HG03196 (cell line): ENCODE measurements around the gene THOC7.

ENCODE experiments used
- ATAC-seq: cut with Tn5 transposase; IDR thresholded peaks from one replicate; pipeline ENCODE4 v1.9.1; 2021; ENCODE audit not compliant: unreplicated experiment

THOC7 gene

GRCh38 chr3:63863150-63864007 is at the start of gene THOC7, which contains the start of gene ATXN7:
TSS of gene THOC7 (minus strand) at chr3:63863805. CDS start at chr3:63863790, 15 bp downstream.
TSS of gene ATXN7 (plus strand) at chr3:63863867. CDS start at chr3:63912599, 48,732 bp downstream.
- peak; percentile 62 for ATAC-seq

DNA sequence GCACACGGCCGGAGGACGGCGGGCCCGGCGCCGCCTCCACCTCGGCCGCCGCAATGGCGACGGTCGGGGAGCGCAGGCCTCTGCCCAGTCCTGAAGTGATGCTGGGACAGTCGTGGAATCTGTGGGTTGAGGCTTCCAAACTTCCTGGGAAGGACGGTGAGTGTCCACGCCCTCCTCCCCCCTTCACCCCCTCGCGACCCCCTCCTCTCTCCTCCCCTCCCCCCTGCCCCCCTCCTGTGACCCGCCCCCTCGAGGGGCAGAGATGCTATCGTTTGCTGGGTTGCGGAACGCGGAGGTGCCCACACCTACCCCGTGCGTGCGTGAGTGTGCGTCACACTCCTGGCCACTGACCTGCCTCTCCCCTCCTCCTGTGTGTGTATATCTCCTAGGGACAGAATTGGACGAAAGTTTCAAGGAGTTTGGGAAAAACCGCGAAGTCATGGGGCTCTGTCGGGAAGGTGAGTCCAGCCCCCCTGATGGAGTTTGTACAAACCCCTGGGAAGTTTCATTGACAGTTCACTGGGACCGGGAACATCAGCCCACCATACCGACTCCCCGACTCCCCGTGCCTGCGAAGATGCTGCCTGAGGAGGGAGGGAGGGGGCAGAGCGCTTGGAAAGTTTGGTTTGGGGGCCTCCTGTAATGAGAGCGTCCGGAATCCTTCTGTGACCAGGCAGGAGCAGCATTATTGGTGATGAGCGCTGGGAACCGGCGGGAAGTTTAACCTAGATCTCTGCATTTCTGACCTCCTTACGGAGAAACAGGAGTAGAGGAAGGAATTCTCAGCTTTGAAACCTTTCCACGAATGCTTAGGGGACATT is 49.4 kb upstream of the THOC7 start:
- peak; percentile 13 for ATAC-seq

DNA sequence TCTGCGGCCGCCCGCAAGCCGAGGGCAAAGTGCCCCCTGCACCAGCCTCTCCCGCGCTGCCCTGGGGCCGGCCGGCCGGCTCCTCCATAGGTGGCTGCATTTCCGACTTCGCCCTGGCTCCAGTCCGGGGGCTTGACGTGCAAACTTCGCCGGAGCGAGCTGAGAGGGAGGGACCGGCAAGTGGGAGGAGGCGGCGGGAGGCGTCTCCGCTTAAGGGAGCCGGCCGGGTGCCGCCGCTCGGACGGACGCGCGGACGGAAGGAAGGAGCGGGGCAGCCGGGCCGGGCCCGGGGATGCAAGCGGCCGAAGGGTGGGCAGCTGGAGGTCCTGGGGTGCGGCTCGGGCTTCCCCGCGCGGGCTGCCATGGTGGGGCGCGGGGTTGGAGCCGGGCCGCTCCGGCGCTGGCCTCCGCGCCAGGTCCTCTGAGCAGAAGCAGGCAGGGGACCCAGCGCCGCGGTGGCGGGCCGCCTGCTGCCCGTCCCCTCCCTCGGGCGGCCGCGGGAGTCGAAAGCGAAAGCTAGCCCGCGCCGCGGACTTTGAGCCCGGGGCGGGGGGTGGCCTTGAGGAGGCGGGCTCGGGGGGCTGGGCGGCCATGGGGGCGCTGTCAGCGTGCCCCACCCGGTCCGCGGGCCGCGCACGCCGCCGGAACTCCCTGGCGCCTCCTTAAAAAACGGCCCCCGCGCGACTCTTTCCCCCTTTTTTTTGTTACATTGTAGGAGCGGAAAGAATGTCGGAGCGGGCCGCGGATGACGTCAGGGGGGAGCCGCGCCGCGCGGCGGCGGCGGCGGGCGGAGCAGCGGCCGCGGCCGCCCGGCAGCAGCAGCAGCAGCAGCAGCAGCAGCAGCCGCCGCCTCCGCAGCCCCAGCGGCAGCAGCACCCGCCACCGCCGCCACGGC is 48.5 kb upstream of the THOC7 start, which contains the start of gene SCAANT1:
SCAANT1 (minus strand) TSS at position 511 of the 895 bp plus-strand sequence.
- ATAC-seq: peak; percentile 86

DNA sequence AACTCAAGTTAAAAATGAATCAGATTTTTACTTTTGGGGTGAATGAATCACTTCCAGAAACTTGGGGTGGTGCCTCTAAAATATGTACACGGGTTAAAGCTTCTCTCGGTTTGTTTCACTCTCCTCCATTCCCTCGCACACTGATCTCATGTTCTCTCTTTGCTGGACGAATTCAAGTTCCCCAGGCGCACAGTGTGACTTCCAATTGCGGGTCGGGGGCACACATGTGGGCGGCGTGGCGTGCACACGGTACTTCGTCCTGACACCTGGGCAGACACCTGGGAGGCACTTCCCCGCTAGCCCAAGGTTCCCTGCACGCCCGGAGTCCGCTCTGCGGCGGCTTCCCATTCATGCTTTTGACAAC is 47.9 kb upstream of the THOC7 start:
- no peak for ATAC-seq

DNA sequence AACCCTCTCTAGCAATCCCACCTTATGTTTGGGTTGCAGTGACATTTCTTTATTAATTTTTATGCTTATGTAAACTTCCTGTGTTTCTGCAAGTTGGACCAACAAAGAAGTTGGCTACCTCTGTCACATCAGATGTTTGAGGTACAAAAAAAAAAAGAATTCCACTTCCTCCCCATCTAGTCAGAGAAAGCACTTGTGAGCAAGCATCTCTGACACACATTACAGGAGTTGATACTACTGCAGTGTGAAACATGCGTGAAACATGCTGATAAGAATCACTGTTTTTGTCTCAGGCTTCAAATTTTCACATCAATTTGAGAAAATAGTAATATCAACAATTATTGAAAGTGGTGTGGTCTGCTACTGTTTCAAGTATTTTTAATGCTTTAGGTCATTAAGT is 47.3 kb upstream of the THOC7 start:
- ATAC-seq: no peak

- ATAC-seq: no peak
Measured at GRCh38 chr3:63910001-63910400, 46.4 kb upstream of the THOC7 start.

GRCh38 chr3:63909431-63909830 is 45.8 kb upstream of the THOC7 start:
- ATAC-seq: no peak

DNA sequence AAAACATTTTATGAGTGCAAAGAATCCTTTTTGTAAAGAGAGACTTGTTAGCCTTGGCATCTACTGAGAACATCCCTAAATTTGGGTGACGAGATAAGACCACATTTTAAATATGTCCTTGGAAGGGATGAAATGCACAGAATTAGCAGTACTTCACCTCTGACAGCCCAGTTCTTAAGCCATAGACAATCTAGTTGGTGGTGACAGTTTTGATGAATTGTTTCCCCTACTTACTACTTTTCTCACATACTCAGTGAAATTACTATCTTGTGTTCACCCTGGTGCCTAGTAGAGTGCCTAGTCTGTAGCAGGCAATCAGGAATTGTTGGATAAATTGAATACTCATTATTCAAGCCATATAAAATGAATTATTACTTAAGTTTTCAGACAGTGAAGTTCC is 45.2 kb upstream of the THOC7 start:
- ATAC-seq: no peak

GRCh38 chr3:63908081-63908736 is 44.6 kb upstream of the THOC7 start:
- ATAC-seq: no peak

DNA sequence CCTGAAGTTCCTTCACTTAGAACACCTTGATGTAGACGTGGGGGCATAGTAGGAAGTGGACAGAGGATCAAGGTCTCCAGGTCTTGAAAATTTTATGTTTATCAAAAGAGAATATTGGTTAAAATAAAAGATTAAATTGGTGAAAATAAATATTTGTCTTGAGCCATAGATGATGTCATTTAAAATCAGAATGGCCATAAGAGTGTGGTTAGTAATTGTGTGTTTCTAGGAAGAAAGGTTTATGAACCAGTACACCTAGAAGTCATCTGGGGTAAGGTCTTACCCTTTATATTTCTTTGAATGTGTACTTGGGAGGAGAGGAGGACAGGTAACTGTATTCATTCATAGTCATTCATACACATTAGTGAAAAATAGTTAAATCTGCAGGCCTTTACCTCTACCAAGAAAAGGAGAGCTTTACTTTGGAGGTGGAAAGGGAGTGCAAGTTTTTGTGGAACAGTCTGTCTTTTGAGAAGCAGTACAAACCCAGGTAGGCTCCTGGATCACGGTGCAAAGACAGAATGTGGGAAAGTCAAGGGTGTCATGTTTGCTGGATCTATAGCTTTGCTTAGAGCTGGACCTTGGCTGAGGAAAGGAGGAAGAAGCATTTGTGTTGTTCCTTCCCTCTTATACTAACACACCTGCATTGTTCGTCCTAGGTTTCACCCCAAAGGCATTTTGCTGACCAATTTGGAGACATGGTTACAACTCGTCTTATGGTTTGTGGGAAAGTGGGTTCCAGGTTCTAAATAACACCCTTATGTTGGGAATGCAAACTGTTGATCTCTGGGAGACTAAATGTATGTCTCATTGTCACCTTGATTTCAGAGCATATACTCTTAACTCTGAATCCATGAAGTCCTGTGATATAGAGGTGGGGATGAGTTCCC is 42.4 kb upstream of the THOC7 start:
- no peak for ATAC-seq

- no peak for ATAC-seq
Measured at GRCh38 chr3:63900459-63900858, 36.9 kb upstream of the THOC7 start.

DNA sequence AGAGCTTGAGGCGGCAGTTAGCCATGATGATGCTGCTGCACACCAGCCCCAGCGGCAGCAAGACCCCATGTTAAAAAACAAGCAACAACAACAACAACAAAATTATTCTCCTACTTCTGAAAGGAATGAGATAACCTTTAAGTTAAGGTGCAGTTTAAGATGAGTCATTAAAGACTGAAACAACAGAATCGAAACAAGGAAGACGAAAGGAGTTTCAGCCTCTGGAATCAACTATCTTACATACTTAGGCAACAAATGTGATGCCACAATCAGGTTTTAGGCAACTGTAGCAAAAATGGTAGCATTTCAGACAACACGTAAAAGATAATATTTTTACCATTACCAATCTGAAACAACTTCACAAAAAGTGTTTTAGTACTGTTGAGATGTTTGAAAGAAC is 36.4 kb upstream of the THOC7 start:
- ATAC-seq: no peak

DNA sequence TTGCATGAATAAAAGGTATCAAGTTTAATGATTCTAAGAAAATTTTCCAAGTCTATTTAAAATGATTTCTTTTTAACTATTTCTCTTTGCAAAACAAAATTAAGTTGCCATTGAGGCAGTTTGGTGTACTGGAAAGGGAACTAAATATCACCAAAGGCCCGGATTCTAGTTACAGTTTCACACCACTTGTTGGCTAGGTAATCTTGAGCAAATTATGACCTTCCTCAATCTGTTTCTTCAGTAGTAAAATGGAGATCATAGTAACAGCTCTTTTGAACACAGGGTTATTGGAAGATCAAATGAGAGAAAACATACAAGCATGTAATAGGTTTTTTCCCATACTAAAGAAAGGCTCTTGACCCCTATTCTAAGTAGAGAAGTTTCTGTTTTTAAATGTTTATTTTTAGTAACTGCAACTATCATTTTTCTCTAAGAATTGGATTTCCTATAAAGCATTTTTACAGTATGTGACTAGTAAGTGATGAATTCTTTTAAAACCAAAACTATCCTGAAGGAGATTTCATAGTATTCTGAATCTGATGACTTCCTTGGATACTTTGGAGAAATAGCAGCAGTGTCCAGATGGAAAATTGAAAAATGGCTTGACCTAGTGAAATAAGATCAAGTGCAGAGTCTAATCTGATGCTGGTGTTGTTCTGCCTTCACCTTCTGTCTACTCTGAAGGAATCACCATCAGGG is 32.9 kb upstream of the THOC7 start:
- ATAC-seq: peak; percentile 50

GRCh38 chr3:63895422-63896189 is 32.0 kb upstream of the THOC7 start:
- ATAC-seq: no peak

GRCh38 chr3:63892773-63893352 is 29.3 kb upstream of the THOC7 start:
- ATAC-seq: no peak

- no peak for ATAC-seq
Measured at GRCh38 chr3:63891518-63891917, 27.9 kb upstream of the THOC7 start.

DNA sequence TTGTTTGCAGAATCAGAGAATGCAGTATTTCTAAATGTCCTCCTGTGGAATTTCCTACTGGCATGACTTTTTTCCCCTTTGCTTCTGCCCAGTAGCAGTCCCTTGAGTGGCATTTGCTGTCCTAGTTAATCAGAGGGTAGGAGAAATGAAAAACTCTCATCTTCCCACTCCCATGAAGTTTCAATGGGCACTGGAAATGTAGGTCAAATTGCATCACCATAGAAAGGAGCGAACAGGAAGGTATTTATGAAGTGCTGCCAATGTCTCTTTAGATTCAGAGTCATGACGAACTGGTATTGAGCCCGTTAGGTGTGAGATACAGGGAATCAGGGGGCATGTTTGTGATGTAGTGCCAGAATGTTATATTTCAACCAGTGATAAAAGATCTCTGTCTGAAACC is 23.3 kb upstream of the THOC7 start:
- no peak for ATAC-seq

DNA sequence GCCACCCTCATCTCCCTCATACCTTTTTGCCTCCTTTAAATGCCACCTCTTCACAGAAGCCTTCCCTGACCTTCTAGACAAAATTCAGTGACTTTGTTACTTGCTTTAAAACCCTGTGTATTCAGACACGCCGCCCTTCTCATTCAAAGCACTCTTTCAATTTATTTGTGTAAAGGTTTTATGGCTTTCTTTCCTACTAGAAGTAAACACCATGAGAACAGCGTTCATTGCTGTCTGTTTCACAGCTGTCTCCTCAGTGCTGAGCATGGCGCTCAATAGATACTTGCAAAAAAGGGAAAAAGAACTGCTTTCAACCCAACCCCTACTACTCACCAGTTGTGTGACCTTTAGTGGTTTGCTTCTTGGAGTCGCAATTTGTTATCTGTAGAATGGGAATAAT is 17.0 kb upstream of the THOC7 start:
- ATAC-seq: no peak
